Type B pancreatic cell (in vitro differentiated cells): Measurements from ENCODE around the gene BAZ2B. TPM values are rescaled to one million over a fixed set of nuclear protein-coding genes. Genes with fewer than 3 reads are reported as not detected.

Experiments used
- DNase-seq: peaks from one replicate; pipeline ENCODE4 v3.0.0; 2021; ENCODE audit warnings: mixed read lengths; ENCODE audit not compliant: unreplicated experiment; ENCODE audit errors: extremely low spot score
- H3K27ac Mint-ChIP-seq: 2 replicates; pipeline ENCODE4 v1.8.0; 2021; ENCODE audit warnings: mild to moderate bottlenecking, mixed read lengths
- H3K27me3 Mint-ChIP-seq: 2 replicates; pipeline ENCODE4 v1.8.0; 2021; ENCODE audit warnings: mixed read lengths
- H3K36me3 Mint-ChIP-seq: 2 replicates; pipeline ENCODE4 v1.8.0; 2021; ENCODE audit warnings: mixed read lengths
- H3K4me1 Mint-ChIP-seq: one replicate; pipeline ENCODE4 v1.8.0; 2021; ENCODE audit warnings: mixed read lengths; ENCODE audit not compliant: unreplicated experiment
- H3K4me3 Mint-ChIP-seq: 2 replicates; pipeline ENCODE4 v1.8.0; 2021; ENCODE audit warnings: mild to moderate bottlenecking, mixed read lengths
- H3K9me3 Mint-ChIP-seq: 2 replicates; pipeline ENCODE4 v1.8.0; 2021; ENCODE audit warnings: mixed read lengths
- CTCF ChIP-seq: fragments of 200-600 bp; sonication (generic); conservative IDR thresholded peaks from 2 replicates; pipeline ENCODE4 v1.5.0; 2021; ENCODE audit warnings: antibody characterized with exemption, mild to moderate bottlenecking
- total RNA-seq: library from RNA; stranded (reverse); gene quantifications from 2 replicates; pipeline ENCODE4 v1.2.1, GENCODE V29; 2021; ENCODE audit warnings: low replicate concordance

The BAZ2B gene
- total RNA-seq, 1 donor from 2014 or later = 80.4 TPM

- Mint-ChIP-seq H3K27ac (no peak overlapping the region), H3K4me3 (no peak overlapping the region), H3K27me3 (no peaks in the 10 kb centered on the region), H3K4me1 (peaks cover 10% of the 10 kb centered on the region), H3K9me3 (peaks cover 5% of the 10 kb centered on the region), H3K36me3 (peaks cover 52% of the 10 kb centered on the region)
- TF ChIP-seq CTCF = no peak
- DNase-seq = no peak
Observed at GRCh38 chr2:159356053-159356554, 260.2 kb downstream of the BAZ2B start.

- DNase-seq = no peak
- Mint-ChIP-seq H3K27me3 (no peaks in the 10 kb centered on the region), H3K36me3 (peaks cover 29% of the 10 kb centered on the region), H3K4me1 (peaks cover under 1% of the 10 kb centered on the region), H3K9me3 (peaks cover under 1% of the 10 kb centered on the region), H3K4me3 (no peak overlapping the region), H3K27ac (no peak overlapping the region)
- TF ChIP-seq CTCF = no peak
Observed at GRCh38 chr2:159351977-159352376, 264.4 kb downstream of the BAZ2B start.

GRCh38 chr2:159349674-159350299, 266.6 kb downstream of the BAZ2B start:
- peaks cover 25% of the 10 kb centered on the region for H3K36me3 Mint-ChIP-seq
- no peak overlapping the region for H3K4me3 Mint-ChIP-seq
- TF ChIP-seq CTCF = no peak
- H3K9me3 Mint-ChIP-seq = no peaks in the 10 kb centered on the region
- no peaks in the 10 kb centered on the region for H3K27me3 Mint-ChIP-seq
- H3K27ac Mint-ChIP-seq = no peak overlapping the region
- no peak for DNase-seq
- H3K4me1 Mint-ChIP-seq = no peaks in the 10 kb centered on the region

GRCh38 chr2:159326569-159327255, 289.6 kb downstream of the BAZ2B start:
- Mint-ChIP-seq H3K27ac (peak overlapping the region; percentile 43), H3K27me3 (no peaks in the 10 kb centered on the region), H3K36me3 (peaks cover 21% of the 10 kb centered on the region)

GRCh38 chr2:159322419-159322818, 293.9 kb downstream of the BAZ2B start:
- Mint-ChIP-seq H3K4me3 (no peak overlapping the region), H3K27me3 (no peaks in the 10 kb centered on the region), H3K4me1 (peaks cover 5% of the 10 kb centered on the region), H3K27ac (no peak overlapping the region), H3K9me3 (no peaks in the 10 kb centered on the region), H3K36me3 (peaks cover 31% of the 10 kb centered on the region)
- DNase-seq = no peak
- TF ChIP-seq CTCF = no peak

More at GRCh38 chr2:159326569-159327255, 289.6 kb downstream of the BAZ2B start:
- no peak for DNase-seq
- no peaks in the 10 kb centered on the region for H3K9me3 Mint-ChIP-seq
- no peak overlapping the region for H3K4me3 Mint-ChIP-seq
- peaks cover 5% of the 10 kb centered on the region for H3K4me1 Mint-ChIP-seq
- no peak for TF ChIP-seq CTCF
